Amniotic epithelial cell (primary cell): ENCODE results near the gene HSPBP1.
"Not testable (repeated sequence)": the region's sequence is repeated elsewhere in the genome, so short reads cannot be mapped to it uniquely, and the experiment has no call there.

ENCODE experiments used
- DNase-seq: peaks from one replicate; pipeline ENCODE4 v3.0.0-alpha.2; 2010; ENCODE audit warnings: low read depth

HSPBP1 gene, protein sequence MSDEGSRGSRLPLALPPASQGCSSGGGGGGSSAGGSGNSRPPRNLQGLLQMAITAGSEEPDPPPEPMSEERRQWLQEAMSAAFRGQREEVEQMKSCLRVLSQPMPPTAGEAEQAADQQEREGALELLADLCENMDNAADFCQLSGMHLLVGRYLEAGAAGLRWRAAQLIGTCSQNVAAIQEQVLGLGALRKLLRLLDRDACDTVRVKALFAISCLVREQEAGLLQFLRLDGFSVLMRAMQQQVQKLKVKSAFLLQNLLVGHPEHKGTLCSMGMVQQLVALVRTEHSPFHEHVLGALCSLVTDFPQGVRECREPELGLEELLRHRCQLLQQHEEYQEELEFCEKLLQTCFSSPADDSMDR

GRCh38 chr19:55279770-55280643 is at the start of gene HSPBP1:
TSS of gene HSPBP1 (minus strand) at chr19:55280110. CDS start at chr19:55279608, 502 bp downstream.
- DNase-seq: peak; percentile 94

DNA sequence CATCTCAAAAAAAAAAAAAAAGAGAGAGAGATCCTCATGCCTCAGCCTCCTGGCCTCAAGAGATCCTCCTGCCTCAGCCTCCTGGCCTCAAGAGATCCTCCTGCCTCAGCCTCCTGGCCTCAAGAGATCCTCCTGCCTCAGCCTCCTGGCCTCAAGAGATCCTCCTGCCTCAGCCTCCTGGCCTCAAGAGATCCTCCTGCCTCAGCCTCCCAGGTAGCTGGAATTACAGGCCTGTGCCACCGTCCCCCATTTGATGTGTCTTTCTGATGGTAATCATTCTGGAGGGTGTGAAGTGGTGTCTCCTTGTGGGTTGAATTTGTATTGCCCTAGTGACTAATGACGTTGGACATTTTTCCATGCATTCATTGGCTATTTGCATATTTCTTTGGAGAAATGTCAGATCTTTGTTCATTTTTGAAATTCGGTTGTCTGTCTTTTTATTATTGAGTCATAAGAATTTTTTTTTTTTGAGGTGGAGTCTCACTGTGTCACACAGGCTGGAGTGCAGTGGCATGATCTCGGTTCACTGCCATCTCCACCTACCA is 48.9 kb upstream of the HSPBP1 start:
- not testable (repeated sequence) for DNase-seq

- no peak for DNase-seq
These were observed 45.3 kb upstream of the HSPBP1 start, which contains the start of gene TMEM150B for GRCh38 chr19:55325172-55325571. TSS of gene TMEM150B (minus strand) at chr19:55325341. CDS start at chr19:55321036, 4,305 bp downstream.

DNA sequence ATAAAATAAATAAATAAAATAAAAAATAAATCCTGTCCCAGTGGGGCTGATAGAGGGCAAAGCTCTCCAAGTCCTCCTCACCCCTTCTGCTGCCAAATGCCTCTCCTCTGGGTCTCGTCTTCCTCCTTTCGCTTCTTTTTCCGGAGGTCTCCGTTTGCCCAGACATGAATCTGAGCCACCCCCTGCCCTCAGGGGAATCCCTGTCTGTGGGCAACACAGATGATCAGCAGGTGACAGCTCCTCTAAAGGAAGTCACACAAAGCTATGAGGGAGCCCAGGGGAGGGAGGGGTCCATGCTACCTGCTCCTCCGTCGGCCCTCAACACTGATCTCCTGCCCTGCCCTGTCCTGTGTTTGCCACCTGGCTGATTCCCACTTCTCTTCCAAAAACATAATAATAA is 44.8 kb upstream of the HSPBP1 start:
- no peak for DNase-seq

DNA sequence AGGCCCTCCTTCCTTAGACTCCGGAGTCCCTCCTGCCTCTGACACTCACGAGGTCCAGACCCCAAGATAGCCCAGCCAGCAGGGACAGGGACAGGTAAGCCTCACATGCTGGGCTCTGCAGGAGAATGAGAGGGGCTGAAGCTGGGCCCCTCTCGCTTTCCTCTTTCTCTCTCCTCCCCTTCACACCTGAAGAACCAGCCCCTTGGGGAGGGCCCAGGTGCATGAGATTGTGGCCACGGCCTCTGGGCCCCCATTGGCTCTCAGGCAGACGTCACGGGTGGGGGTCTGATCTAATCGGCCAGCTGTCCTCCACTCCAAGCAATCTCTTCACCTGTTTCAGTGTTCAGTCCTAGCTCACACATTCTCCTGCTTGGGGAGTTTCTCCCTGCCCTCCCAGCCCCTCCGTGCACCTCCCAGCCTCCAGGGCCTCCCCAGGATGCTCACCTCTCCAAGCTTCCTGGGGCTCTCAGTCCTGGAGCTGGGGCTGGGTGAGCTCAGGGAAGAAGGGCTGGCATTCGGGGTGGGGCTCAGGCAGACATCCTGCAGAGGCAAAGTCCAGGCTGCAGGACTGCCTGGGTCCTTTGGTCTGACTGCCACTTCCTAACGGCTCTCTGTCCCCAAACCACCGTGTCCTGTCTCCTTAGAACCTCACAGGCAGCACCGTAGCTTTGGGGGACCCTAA is 42.4 kb upstream of the HSPBP1 start:
- no peak for DNase-seq

DNA sequence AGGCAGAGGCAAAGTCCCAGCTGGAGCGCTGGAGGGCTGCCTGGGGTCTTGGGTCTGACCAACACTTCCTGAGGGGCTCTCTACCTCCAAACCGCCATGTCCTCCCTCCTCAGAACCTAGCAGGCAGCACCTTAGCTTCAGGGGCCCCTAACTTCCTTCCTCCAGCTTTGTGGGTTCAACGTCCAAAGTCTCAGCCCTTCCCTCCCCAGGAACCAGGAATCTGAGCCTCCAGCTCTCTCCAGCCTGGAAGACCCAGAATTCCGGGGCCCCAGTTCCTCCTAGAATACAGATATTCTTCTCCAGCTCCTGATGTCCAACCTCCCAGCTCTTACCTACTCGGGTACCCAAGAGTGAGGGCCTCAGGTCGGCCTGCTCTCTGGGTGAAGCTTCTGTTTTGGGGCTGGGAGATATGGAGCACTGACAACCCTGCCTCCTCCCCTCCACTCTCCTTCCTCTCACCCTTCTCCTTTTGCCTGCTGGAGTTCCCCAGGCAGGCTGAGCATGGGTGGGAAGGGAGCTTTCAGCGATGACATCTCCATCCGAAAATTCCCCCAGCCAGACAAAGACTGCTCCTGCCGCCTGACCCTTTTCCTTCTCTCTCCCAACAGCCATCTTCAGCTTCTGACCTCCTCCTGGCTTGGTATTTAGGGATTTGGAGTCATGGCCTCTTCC is 41.7 kb upstream of the HSPBP1 start:
- DNase-seq: no peak

DNA sequence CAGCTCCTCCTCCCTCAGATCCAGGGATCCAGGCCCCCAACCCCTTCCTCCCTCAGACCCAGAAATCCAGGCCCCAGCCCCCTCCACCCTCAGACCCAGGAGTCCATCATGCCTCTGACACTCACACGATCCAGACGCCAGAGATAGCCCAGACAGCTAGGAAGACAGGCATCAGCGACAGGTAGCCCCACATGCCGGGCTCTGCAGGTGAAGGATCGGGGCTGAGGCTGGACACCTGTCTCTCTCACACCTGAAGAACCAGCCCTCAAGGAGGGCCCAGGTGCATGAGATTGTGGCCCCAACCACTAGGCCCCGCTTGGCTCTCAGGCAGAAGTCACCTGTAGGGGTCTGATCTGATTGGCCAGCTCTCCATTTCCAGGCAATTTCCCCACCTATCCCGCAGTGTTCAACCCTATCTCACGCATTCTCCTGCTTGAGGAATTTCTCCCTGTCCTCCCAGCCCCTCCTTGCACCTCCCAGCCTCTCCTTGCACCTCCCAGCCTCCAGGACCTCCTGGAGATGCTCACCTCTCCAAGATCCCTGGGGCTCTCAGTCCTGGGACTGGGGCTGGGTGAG is 41.0 kb upstream of the HSPBP1 start:
- DNase-seq: no peak

DNA sequence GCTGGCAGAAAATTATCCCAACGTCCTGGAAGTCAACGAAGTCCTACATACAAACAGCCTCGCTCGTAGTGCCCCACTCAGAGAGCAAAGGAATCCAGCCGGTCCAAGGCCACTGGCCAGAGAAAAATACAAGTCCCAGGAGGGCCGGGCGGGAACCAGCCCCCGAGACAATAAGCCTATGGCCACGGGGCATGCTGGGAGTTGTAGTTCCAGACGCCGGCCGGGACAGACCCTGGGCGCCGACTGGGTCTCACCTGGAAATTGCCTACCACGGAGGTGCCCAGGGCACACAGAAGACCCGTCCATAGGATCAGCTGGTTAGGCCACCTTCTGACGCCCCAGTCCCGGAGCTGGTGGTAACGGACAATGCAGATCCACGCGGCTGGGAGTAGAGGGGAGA is 39.9 kb upstream of the HSPBP1 start:
- DNase-seq: peak; percentile 38

GRCh38 chr19:55316646-55317045 is 36.7 kb upstream of the HSPBP1 start:
- no peak for DNase-seq

DNA sequence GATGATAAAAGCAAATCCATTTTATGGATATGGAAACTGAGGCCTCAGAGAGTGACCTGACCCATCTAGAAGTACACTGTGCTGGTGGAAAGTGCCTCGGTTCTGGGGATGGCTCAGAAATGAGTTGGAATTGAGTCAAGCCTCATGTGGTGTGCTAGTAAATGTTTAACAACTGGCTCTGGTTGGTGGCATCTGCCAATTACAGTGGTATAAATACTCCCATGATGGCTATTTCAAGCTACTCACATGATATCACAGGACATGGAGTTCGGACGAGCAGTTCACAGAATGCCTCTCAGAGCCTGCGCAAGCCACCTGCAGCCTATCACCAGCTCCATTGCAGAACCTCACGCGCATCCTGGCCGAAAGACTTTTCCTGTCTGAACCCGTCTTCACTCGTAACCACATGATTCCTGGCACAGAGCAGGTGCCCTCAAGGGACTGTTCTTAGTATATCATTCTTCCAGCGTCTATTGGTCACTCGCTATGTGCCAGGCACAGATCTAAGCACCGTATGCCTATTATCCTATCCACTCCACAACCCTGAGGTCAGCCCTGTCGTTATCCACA is 36.1 kb upstream of the HSPBP1 start:
- DNase-seq: no peak

DNA sequence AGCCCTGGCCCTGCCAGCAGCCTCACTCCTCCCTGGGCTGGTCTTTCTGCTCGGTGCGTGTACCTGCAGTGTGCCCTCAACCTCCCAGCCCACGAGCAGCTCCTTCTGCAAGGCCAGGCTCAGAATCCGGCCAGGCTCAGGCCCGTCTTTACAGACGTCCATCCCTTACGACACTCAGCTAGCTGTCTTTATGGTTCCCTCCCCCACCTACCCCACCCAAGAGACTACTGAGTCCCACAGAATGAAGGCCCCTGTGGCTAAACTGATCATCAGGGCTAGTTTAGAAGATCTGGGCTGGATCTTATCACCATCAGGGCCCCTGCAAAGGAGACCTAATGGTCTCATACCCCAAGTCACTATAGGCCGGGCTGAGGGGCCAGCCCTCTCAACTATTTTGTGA is 34.5 kb upstream of the HSPBP1 start:
- no peak for DNase-seq

DNA sequence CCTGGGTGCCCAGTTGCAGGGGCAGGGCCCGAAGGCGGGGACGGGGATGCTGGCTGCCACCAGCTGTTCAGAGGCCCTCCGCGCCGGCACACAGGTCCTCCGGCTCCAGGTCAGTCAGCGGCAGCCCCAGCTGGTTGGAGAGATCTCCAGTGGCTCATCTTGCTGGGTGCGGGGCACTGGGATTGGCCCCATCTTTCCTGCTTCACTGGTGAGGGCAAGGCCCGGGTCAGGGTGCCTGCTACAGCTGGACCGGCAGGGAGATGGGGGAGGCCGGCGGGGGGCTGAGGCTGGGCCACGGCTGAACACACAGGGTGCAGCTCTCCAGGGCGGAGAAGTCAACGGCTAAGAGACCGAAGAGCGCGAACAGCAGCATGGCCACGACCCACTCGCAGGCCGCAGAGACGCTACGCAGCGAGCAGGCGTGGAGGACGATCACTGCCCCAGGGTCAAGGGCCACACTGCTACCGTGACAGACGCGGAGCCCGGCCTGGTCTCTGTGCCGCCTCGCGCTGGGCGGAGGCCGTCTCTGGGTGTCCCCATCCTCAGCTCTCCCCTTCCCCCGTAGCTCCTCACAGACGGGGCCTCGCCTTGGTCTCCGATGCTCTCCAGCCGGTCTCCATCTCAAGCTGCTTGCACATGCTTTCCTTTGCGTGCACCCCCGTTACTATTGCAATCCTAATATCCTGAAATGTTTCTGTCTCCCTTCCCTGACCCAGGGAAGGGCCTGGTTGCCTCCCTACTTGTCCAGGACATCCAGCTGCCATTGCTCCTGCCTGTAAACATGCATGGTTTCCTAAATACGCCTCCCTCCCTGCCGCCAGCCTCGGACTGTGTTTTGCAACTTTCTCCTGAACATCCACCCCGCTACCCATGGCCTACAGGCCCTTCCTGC is 33.0 kb upstream of the HSPBP1 start:
- DNase-seq: no peak

- no peak for DNase-seq
These were observed 31.9 kb upstream of the HSPBP1 start for GRCh38 chr19:55311797-55312196.

DNA sequence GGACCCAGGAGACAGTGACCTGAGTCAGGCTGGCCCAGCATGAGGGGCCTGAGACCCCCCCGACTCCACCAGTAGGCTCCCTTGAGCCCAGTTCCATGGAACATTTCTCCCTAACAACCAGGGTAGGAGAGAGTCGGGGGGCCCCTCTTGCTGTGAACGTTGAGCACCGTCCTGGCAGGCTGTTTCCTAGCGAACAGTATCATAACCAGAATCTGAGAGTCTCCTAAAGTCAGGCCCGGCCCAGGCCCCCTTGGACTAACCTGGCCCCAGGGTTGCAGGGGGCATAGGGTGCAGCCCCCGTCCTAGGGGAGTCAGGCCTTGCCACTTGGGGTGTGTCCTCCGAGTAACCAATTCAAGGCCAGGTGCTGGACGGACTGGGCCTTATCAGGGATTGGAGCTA is 31.5 kb upstream of the HSPBP1 start:
- no peak for DNase-seq

DNA sequence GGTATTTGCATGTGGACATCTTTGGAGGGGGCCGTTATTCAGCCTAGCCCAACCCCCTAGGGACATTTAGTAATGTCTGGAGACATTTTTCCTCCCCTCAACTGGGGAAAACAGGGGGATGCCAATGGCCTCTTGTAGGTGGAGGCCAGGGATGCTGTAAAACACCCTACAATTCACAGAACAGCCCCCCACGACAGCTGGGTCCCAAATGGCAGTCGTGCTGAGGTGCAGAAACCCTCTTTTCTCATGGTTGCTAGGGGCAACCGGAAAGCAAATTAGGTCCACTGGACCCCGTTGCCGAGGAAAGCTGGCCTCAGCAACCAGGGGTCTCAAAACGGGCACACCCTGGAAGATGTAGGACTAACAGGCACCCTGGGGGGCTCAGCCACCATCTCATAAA is 30.6 kb upstream of the HSPBP1 start:
- DNase-seq: no peak

DNA sequence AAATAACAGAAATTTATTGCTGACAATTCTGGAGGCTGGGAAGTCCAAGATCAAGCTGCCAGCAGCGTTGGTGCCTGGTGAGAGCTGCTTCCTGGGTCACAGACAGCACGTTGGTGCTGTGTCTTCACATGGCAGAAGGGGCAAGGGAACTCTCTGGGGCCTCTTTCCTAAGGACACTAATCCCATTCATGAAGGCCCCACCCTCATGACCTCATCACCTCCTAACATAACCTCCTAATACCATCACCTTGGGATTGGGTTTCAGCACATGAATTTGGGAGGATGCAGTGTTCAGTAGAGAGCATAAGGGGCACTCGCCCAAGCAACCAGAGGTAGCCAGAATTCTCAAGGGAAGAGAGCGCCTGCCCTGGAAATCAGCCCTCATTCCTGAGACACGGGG is 29.5 kb upstream of the HSPBP1 start:
- DNase-seq: no peak

DNA sequence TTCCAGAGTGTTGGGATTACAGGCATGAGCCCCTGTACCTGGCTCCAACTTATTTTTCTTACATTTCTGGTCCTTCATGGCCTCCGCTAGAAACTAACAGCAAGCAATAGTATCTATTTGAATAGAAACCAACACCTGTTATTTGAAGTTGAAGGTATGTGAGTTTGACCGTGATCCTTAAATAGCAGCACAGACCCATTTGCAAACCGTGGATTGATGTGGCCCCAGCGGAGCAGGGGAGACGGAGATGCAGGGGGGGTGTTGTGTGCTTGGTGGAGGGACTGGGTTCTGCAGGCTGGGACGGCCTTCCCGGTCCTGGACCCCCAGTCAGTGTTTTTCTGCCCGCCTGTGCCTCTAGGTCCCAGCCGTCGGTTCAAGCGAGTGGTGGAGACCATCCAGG is 28.4 kb upstream of the HSPBP1 start:
- no peak for DNase-seq

DNA sequence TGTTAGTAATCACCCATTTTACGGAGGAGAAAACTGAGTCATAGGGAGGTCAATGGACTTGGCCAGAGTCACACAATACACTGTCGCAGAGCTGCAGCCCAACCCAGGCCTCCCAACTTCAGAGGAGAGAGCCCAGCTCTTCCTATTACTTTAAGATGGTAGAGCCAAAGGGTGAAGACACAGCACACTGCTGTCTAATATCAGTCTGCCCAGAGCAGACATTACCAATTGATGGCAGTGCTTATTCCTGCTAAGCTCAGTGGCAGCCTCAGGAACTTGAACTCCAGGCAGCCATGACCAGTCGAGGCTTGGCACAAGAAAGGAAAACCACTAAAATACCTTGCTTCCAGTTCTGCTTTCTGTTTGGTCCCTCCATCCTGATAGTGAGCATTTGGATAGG is 26.8 kb upstream of the HSPBP1 start:
- DNase-seq: no peak

- no peak for DNase-seq
These were observed 26.2 kb upstream of the HSPBP1 start for GRCh38 chr19:55305983-55306562.

DNA sequence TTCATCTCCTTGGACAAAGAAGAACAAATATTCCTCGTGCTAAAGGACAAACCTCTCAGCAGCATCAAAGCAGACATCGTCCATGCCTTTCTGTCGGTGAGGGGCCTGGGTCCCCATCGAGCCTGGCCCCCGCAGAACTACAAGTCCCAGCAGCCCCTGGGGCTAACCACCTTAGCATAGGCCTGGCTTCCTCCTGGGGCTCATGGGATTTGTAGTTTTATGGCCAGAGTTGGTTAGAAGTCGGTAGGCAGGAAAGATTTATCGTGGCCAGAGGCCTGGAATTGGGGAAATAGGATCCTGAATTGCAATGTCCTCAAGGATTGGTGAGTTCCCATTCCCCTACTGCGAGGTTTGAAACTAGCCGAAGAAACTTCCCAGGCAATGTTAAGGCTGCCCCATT is 25.6 kb upstream of the HSPBP1 start:
- peak; percentile 27 for DNase-seq
